Nephron progenitor cell (in vitro differentiated cells): ENCODE results near the gene TNPO1.
A peak's percentile ranks its signal among the peaks of the same experiment; 100 is the strongest.

Experiments used
- DNase-seq: peaks from one replicate; pipeline ENCODE4 v3.0.0; 2021
- H3K27ac Mint-ChIP-seq: 2 replicates; pipeline ENCODE4 v1.8.0; 2021; ENCODE audit warnings: mild to moderate bottlenecking, moderate library complexity, mixed read lengths
- H3K27me3 Mint-ChIP-seq: 2 replicates; pipeline ENCODE4 v1.8.0; 2021; ENCODE audit warnings: mild to moderate bottlenecking, low read depth, mixed read lengths; ENCODE audit not compliant: poor library complexity
- H3K36me3 Mint-ChIP-seq: 2 replicates; pipeline ENCODE4 v1.8.0; 2021; ENCODE audit warnings: low read depth, mixed read lengths
- H3K4me1 Mint-ChIP-seq: 2 replicates; pipeline ENCODE4 v1.8.0; 2021; ENCODE audit warnings: mixed read lengths
- H3K4me3 Mint-ChIP-seq: 2 replicates; pipeline ENCODE4 v1.8.0; 2021; ENCODE audit warnings: mild to moderate bottlenecking, moderate library complexity, mixed read lengths
- H3K9me3 Mint-ChIP-seq: 2 replicates; pipeline ENCODE4 v1.8.0; 2021; ENCODE audit warnings: mild to moderate bottlenecking, moderate library complexity, mixed read lengths
- TF ChIP-seq, protein P1 (sequence below): fragments of 200-600 bp; sonication (generic); IDR thresholded peaks from 2 replicates; pipeline ENCODE4 v1.5.0; 2021; ENCODE audit warnings: antibody characterized with exemption

The TNPO1 gene

DNA sequence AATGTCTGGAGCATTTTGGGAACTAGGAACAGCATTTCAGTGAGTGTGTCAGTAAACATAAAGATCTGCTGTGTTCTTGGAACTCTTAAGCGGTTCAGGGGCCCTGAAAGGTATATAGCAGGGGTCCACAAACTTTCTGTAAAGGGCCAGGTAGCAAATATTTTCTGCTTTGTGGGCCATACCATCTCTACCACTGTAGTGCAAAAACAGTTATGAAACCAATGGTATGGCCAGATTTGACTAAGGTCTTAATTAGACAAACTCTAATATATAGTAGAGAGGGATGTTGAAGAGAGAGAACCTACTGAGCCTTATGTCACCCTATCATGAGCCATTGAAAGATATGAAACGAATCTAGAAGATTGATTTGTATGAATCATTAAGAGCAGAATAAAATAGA, 5.3 kb downstream of the TNPO1 start:
- H3K36me3 Mint-ChIP-seq = peaks cover 19% of the 10 kb centered on the region
- no peak overlapping the region for H3K27ac Mint-ChIP-seq
- no peak for DNase-seq
- TF ChIP-seq, protein P1, sequence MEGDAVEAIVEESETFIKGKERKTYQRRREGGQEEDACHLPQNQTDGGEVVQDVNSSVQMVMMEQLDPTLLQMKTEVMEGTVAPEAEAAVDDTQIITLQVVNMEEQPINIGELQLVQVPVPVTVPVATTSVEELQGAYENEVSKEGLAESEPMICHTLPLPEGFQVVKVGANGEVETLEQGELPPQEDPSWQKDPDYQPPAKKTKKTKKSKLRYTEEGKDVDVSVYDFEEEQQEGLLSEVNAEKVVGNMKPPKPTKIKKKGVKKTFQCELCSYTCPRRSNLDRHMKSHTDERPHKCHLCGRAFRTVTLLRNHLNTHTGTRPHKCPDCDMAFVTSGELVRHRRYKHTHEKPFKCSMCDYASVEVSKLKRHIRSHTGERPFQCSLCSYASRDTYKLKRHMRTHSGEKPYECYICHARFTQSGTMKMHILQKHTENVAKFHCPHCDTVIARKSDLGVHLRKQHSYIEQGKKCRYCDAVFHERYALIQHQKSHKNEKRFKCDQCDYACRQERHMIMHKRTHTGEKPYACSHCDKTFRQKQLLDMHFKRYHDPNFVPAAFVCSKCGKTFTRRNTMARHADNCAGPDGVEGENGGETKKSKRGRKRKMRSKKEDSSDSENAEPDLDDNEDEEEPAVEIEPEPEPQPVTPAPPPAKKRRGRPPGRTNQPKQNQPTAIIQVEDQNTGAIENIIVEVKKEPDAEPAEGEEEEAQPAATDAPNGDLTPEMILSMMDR = no peak
- H3K27me3 Mint-ChIP-seq = no peaks in the 10 kb centered on the region
- H3K4me3 Mint-ChIP-seq = no peak overlapping the region
- no peaks in the 10 kb centered on the region for H3K9me3 Mint-ChIP-seq
- H3K4me1 Mint-ChIP-seq = peaks cover 28% of the 10 kb centered on the region

- no peak for DNase-seq
- Mint-ChIP-seq H3K4me3 (no peak overlapping the region), H3K4me1 (peaks cover 28% of the 10 kb centered on the region), H3K27me3 (no peaks in the 10 kb centered on the region), H3K36me3 (peaks cover 19% of the 10 kb centered on the region), H3K27ac (no peak overlapping the region), H3K9me3 (no peaks in the 10 kb centered on the region)
- TF ChIP-seq, protein P1 = no peak
These were observed 6.5 kb downstream of the TNPO1 start for GRCh38 chr5:72822944-72823343.

- H3K9me3 Mint-ChIP-seq = no peaks in the 10 kb centered on the region
- H3K27me3 Mint-ChIP-seq = no peaks in the 10 kb centered on the region
- no peaks in the 10 kb centered on the region for H3K4me1 Mint-ChIP-seq
- no peak for DNase-seq
- no peaks in the 10 kb centered on the region for H3K36me3 Mint-ChIP-seq
- no peak overlapping the region for H3K4me3 Mint-ChIP-seq
- TF ChIP-seq, protein P1 = no peak
- peak overlapping the region; percentile 37 for H3K27ac Mint-ChIP-seq
These were observed 13.2 kb downstream of the TNPO1 start for GRCh38 chr5:72829707-72830106.

DNA sequence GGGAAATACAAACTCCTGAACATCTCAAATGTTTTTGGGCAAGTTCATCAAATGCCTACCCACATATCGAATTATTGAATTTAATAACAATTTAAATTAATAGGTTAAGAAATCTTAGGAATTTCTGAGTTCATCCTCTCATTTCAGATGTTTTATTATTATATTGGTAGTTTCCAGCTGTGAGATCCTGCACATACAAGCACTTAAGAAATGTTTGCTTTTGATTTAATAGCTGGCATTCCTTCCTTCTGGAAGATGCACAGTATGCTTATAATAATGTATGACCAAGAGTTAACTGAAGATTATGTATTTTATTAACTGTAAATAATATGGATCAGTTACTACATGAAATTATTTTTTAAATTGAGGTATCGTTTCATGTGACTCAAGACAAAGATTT, 13.9 kb downstream of the TNPO1 start:
- H3K9me3 Mint-ChIP-seq = no peaks in the 10 kb centered on the region
- H3K36me3 Mint-ChIP-seq = no peaks in the 10 kb centered on the region
- no peaks in the 10 kb centered on the region for H3K27me3 Mint-ChIP-seq
- no peak for DNase-seq
- TF ChIP-seq, protein P1 = no peak
- no peaks in the 10 kb centered on the region for H3K4me1 Mint-ChIP-seq
- no peak overlapping the region for H3K27ac Mint-ChIP-seq
- H3K4me3 Mint-ChIP-seq = no peak overlapping the region

DNA sequence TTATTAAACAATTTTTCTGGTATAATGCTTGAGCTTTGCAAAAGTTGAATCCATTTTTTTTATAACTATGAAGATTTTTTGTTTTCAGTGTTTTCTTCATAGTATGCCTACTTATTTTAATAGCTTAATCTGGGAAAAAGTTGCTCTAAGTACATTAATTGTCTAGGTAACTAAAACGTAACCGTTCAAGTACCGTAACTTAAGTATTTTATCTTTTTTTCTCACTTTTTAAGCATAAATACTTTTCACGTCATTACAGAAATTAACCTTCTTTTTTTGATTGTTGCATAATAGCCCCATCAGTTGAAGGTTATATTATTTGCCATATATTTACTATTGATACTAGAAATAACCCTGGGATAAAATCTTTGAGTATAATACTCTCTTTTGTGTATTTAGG, 15.2 kb downstream of the TNPO1 start:
- DNase-seq = no peak
- Mint-ChIP-seq H3K9me3 (no peaks in the 10 kb centered on the region), H3K27me3 (no peaks in the 10 kb centered on the region), H3K36me3 (no peaks in the 10 kb centered on the region), H3K4me3 (no peak overlapping the region), H3K27ac (no peak overlapping the region), H3K4me1 (no peaks in the 10 kb centered on the region)
- TF ChIP-seq, protein P1 = no peak

- no peaks in the 10 kb centered on the region for H3K4me1 Mint-ChIP-seq
- H3K4me3 Mint-ChIP-seq = no peak overlapping the region
- DNase-seq = no peak
- peaks cover 3% of the 10 kb centered on the region for H3K36me3 Mint-ChIP-seq
- no peaks in the 10 kb centered on the region for H3K9me3 Mint-ChIP-seq
- TF ChIP-seq, protein P1 = no peak
- no peak overlapping the region for H3K27ac Mint-ChIP-seq
- H3K27me3 Mint-ChIP-seq = no peaks in the 10 kb centered on the region
These were observed 18.5 kb downstream of the TNPO1 start for GRCh38 chr5:72834924-72835323.
